HL-60 (cell line): ENCODE data around the gene SOAT2.

Source experiments
- DNase-seq, 2 experiments: peaks; one replicate each; pipeline ENCODE4 v3.0.0-alpha.2; 2010 to 2020; ENCODE audit warnings: low read depth in 1 of 2, low spot score in 1 of 2
- H3K27ac ChIP-seq: fragments of 250-450 bp; sonication (Bioruptor Pico); replicated peaks from 2 replicates; pipeline ENCODE4 v1.5.1; 2020; ENCODE audit warnings: mild to moderate bottlenecking, moderate library complexity
- H3K27me3 ChIP-seq: fragments of 250-450 bp; sonication (Bioruptor Pico); 2 replicates; pipeline ENCODE4 v1.5.1; 2021; ENCODE audit warnings: mild to moderate bottlenecking, moderate library complexity; ENCODE audit not compliant: insufficient read depth, poor library complexity, severe bottlenecking
- H3K4me3 ChIP-seq: replicated peaks from 2 replicates; pipeline ENCODE4 v1.5.1; 2011; ENCODE audit warnings: mild to moderate bottlenecking, control low read depth, low read length; ENCODE audit not compliant: insufficient read depth
- GABPA ChIP-seq: IDR thresholded peaks from 2 replicates; pipeline ENCODE4 v1.6.1; 2012; ENCODE audit warnings: low read depth
- POLR2AphosphoS5 ChIP-seq: IDR thresholded peaks from 2 replicates; pipeline ENCODE4 v1.6.1; 2012; ENCODE audit warnings: low read depth
- SPI1 ChIP-seq: IDR thresholded peaks from 2 replicates; pipeline ENCODE4 v1.6.1; 2012; ENCODE audit warnings: low read depth, mild to moderate bottlenecking, borderline replicate concordance
- TF ChIP-seq, protein P1 (sequence below): IDR thresholded peaks from one replicate; pipeline ENCODE4 v1.5.1; 2011; ENCODE audit warnings: low read length, control low read depth, inconsistent platforms; ENCODE audit not compliant: insufficient read depth
- TF ChIP-seq, protein P2 (sequence below): IDR thresholded peaks from 2 replicates; pipeline ENCODE4 v1.6.1; 2012; ENCODE audit warnings: low read depth; ENCODE audit not compliant: insufficient replicate concordance

The SOAT2 gene

DNA sequence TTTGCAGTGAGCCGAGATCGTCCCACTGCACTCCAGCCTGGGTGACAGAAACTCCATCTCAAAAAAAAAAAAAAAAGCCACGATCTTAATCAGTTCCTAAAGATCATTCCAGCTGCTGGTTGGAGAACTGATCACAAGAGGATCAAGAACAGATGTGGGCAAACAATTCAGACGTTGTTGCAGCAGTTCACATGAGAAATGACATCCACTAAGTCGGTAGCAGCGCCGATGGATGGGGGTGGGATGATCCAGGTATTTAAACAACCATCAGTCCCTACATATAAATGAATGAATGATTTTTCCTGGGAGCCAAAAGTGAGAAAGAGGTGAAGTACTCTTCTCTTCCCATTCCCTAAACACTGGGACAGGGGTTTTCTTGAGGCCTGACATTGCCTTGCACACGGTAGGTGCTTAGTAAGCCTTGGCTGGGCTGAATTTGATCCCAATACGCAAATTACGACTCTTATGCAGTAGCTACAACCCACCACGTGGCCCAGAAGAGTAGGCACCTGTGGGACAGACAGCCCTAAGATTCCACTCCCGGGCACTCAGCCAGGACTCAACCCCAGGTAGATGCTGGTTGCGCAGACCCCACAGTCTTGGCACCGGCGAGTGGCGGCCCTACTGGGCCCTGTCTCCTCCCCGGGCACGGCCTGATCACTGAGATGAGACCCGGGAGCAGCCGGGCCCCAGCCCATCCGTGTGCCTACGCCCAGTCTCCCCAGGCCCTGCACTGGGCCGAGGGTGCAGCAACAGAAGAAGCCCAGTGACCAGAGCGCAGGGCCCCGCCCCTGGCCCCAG, 24.7 kb upstream of the SOAT2 start:
- Histone ChIP-seq H3K4me3 (peak overlapping the region; percentile 84), H3K27ac (peak overlapping the region; percentile 70), H3K27me3 (no peaks in the 10 kb centered on the region)
- peak in 1 of 2 experiments; percentile 21 for DNase-seq
- TF ChIP-seq, protein P1, sequence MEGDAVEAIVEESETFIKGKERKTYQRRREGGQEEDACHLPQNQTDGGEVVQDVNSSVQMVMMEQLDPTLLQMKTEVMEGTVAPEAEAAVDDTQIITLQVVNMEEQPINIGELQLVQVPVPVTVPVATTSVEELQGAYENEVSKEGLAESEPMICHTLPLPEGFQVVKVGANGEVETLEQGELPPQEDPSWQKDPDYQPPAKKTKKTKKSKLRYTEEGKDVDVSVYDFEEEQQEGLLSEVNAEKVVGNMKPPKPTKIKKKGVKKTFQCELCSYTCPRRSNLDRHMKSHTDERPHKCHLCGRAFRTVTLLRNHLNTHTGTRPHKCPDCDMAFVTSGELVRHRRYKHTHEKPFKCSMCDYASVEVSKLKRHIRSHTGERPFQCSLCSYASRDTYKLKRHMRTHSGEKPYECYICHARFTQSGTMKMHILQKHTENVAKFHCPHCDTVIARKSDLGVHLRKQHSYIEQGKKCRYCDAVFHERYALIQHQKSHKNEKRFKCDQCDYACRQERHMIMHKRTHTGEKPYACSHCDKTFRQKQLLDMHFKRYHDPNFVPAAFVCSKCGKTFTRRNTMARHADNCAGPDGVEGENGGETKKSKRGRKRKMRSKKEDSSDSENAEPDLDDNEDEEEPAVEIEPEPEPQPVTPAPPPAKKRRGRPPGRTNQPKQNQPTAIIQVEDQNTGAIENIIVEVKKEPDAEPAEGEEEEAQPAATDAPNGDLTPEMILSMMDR: no peak
- no peak for TF ChIP-seq SPI1
- TF ChIP-seq GABPA: no peak
- TF ChIP-seq, protein P2, sequence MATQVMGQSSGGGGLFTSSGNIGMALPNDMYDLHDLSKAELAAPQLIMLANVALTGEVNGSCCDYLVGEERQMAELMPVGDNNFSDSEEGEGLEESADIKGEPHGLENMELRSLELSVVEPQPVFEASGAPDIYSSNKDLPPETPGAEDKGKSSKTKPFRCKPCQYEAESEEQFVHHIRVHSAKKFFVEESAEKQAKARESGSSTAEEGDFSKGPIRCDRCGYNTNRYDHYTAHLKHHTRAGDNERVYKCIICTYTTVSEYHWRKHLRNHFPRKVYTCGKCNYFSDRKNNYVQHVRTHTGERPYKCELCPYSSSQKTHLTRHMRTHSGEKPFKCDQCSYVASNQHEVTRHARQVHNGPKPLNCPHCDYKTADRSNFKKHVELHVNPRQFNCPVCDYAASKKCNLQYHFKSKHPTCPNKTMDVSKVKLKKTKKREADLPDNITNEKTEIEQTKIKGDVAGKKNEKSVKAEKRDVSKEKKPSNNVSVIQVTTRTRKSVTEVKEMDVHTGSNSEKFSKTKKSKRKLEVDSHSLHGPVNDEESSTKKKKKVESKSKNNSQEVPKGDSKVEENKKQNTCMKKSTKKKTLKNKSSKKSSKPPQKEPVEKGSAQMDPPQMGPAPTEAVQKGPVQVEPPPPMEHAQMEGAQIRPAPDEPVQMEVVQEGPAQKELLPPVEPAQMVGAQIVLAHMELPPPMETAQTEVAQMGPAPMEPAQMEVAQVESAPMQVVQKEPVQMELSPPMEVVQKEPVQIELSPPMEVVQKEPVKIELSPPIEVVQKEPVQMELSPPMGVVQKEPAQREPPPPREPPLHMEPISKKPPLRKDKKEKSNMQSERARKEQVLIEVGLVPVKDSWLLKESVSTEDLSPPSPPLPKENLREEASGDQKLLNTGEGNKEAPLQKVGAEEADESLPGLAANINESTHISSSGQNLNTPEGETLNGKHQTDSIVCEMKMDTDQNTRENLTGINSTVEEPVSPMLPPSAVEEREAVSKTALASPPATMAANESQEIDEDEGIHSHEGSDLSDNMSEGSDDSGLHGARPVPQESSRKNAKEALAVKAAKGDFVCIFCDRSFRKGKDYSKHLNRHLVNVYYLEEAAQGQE: no peak
- TF ChIP-seq POLR2AphosphoS5: no peak

DNA sequence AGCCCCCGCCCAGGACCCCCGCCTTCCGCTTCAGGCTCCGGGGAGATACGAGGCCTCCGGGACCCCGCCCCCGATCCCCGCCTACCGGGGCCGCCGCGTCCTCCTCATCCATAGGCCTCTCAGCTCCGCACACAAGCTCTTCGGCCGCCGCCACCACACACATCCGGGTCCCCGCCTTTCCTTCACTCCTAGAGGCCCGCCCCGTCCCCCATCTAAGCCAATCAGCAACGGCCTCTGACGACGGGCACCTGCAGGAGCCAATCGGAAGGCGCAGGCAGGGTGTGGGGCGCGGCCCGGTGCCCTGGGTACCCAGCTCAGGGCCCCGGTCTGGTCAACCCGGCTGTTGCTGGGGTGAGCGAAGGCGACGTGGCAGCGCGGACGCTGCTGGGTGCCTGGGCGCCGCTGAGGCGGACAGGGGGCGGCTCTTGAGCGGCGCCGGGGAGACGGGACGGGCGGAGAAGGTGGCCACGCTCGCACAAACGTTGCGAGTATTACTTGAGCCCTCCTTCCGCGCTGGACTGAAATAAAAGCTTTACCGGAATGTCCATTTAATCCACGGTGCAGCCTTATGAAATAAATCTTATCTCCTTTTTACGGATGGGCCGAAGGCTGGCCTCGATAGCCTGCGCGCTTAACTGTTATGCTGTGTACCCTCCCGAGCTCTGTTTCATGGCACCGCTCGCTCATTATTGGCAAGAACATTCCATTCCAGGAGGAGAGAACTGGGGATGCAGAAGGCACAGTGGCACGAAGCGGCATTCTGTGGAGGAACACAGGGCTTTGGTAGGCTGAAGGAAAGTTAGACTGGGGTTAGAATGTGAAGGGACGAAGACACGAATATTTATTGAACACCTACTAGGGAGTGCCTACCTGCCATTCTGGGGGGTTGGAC, 23.8 kb upstream of the SOAT2 start, which contains the start of gene SPRYD3:
Gene SPRYD3 (minus strand): TSS at position 165 of the 892 bp plus-strand sequence. CDS start 57 bp downstream, at position 108.
- no peaks in the 10 kb centered on the region for H3K27me3 ChIP-seq
- H3K27ac ChIP-seq: peak within 1 kb of the TSS; percentile 70
- H3K4me3 ChIP-seq: peak within 1 kb of the TSS; percentile 84
- TF ChIP-seq, protein P2: no peak
- TF ChIP-seq GABPA (no peak), SPI1 (no peak), POLR2AphosphoS5 (peak; percentile 70)
- TF ChIP-seq, protein P1: no peak
- DNase-seq: peak; percentile 94 to 97

DNA sequence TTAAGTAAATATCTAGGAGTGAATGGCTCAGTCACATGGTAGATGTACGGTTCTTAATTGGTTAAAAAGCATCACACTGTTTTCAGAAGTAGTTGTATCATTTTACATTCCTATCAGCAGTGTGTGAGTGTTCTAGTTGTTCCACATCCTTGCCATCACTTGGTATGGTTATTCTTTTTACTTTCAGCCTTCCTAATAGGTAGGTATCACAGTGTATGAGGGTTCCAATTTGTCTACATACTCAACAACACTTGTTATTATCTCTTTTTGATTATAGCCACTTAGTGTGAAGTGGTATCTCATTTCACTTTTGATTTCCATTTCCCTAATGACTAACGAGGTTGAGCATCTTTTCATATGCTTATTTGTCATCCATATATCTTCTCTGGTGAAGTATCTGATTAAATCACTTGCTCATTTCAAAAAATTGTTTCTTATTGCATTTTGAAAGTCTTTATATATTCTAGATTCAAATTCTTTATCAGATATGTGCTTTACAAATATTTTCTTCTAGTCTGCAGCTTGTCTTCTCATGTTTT, 20.6 kb upstream of the SOAT2 start:
- H3K27ac ChIP-seq: no peak overlapping the region
- TF ChIP-seq POLR2AphosphoS5: no peak
- no peak for TF ChIP-seq SPI1
- TF ChIP-seq GABPA: no peak
- TF ChIP-seq, protein P2: no peak
- DNase-seq: no peak
- no peaks in the 10 kb centered on the region for H3K27me3 ChIP-seq
- no peak overlapping the region for H3K4me3 ChIP-seq
